MM.1S (cell line): ENCODE results near the gene CTRB2.

Experiments used
- DNase-seq: peaks from one replicate; pipeline ENCODE4 v3.0.0-alpha.2; 2015
- H2AFZ ChIP-seq: fragments of 300-600 bp; sonication (generic); 2 replicates; pipeline ENCODE4 v1.6.0; 2016; ENCODE audit warnings: antibody characterized with exemption, low read length
- H3F3A ChIP-seq: fragments of 300-600 bp; sonication (generic); 2 replicates; pipeline ENCODE4 v1.6.1; 2016; ENCODE audit warnings: mild to moderate bottlenecking, antibody characterized with exemption, low read length, moderate library complexity, mixed read lengths; ENCODE audit not compliant: insufficient read depth
- H3K27ac ChIP-seq: fragments of 300-600 bp; sonication (generic); 2 replicates; pipeline ENCODE4 v1.5.1; 2016; ENCODE audit warnings: mild to moderate bottlenecking, low read length
- H3K27me3 ChIP-seq: fragments of 300-600 bp; sonication (generic); replicated peaks from 2 replicates; pipeline ENCODE4 v1.6.0; 2016; ENCODE audit warnings: low read length; ENCODE audit not compliant: insufficient read depth
- H3K36me3 ChIP-seq: fragments of 300-600 bp; sonication (generic); replicated peaks from 2 replicates; pipeline ENCODE4 v1.6.1; 2016; ENCODE audit warnings: mild to moderate bottlenecking, low read length, mixed read lengths; ENCODE audit not compliant: insufficient read depth
- H3K4me1 ChIP-seq: fragments of 300-600 bp; sonication (generic); 2 replicates; pipeline ENCODE4 v1.6.1; 2016; ENCODE audit warnings: low read length, mixed read lengths
- H3K4me2 ChIP-seq: fragments of 300-600 bp; sonication (generic); 2 replicates; pipeline ENCODE4 v1.6.0; 2016; ENCODE audit warnings: low read depth, low read length
- H3K4me3 ChIP-seq: fragments of 300-600 bp; sonication (generic); 2 replicates; pipeline ENCODE4 v1.5.1; 2016; ENCODE audit warnings: low read length, mixed read lengths
- H3K79me2 ChIP-seq: fragments of 300-600 bp; sonication (generic); 2 replicates; pipeline ENCODE4 v1.6.1; 2016; ENCODE audit warnings: mixed run types, low read length, mixed read lengths
- H3K9ac ChIP-seq: fragments of 300-600 bp; sonication (generic); 2 replicates; pipeline ENCODE4 v1.6.1; 2016; ENCODE audit warnings: low read length, mixed read lengths
- H3K9me2 ChIP-seq: fragments of 300-600 bp; sonication (generic); replicated peaks from 2 replicates; pipeline ENCODE4 v1.6.1; 2016; ENCODE audit warnings: mild to moderate bottlenecking, low read length, mixed read lengths; ENCODE audit not compliant: insufficient read depth
- H3K9me3 ChIP-seq: fragments of 300-600 bp; sonication (generic); replicated peaks from 2 replicates; pipeline ENCODE4 v1.6.1; 2016; ENCODE audit warnings: mild to moderate bottlenecking, low read length, mixed read lengths; ENCODE audit not compliant: insufficient read depth
- H4K20me1 ChIP-seq: fragments of 300-600 bp; sonication (generic); 2 replicates; pipeline ENCODE4 v1.6.1; 2016; ENCODE audit warnings: mild to moderate bottlenecking, low read length, moderate library complexity, mixed read lengths; ENCODE audit not compliant: insufficient read depth
- EZH2 ChIP-seq: fragments of 300-600 bp; sonication (generic); optimal IDR thresholded peaks from 2 replicates; pipeline ENCODE3; 2017; ENCODE audit warnings: low read depth, mild to moderate bottlenecking, antibody characterized with exemption, low read length, mixed read lengths
- EZH2phosphoT487 ChIP-seq: fragments of 300-600 bp; sonication (generic); IDR thresholded peaks from 2 replicates; pipeline ENCODE4 v1.6.1; 2018; ENCODE audit warnings: antibody characterized with exemption, low read length
- TF ChIP-seq, protein P1 (sequence below): fragments of 300-600 bp; sonication (generic); IDR thresholded peaks from 2 replicates; pipeline ENCODE4 v1.5.1; 2016; ENCODE audit warnings: antibody characterized with exemption, low read length, mixed read lengths

Gene CTRB2

DNA sequence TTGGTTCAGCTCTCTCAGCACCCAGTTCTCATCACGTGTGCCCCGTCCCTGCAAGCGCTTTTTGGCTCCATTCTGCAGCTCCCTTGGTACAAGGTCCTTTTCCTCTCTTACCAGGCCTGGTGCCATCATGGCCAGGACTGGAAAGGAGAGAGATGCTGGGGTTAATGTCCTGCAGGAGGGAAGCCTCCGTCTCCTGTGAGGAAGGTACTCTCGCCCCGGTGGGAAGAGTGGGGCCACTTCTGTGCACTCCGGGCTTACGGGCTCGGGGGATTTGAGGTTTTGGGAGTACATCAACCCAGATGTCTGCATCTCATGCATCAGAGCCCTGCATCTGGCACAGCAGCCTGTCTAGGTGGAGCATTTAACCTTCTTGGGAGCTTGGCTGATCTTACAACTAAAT lies 10.1 kb downstream of the CTRB2 start:
- no peak overlapping the region for H2AFZ ChIP-seq
- no peak for TF ChIP-seq EZH2
- TF ChIP-seq, protein P1, sequence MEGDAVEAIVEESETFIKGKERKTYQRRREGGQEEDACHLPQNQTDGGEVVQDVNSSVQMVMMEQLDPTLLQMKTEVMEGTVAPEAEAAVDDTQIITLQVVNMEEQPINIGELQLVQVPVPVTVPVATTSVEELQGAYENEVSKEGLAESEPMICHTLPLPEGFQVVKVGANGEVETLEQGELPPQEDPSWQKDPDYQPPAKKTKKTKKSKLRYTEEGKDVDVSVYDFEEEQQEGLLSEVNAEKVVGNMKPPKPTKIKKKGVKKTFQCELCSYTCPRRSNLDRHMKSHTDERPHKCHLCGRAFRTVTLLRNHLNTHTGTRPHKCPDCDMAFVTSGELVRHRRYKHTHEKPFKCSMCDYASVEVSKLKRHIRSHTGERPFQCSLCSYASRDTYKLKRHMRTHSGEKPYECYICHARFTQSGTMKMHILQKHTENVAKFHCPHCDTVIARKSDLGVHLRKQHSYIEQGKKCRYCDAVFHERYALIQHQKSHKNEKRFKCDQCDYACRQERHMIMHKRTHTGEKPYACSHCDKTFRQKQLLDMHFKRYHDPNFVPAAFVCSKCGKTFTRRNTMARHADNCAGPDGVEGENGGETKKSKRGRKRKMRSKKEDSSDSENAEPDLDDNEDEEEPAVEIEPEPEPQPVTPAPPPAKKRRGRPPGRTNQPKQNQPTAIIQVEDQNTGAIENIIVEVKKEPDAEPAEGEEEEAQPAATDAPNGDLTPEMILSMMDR = no peak
- no peak for TF ChIP-seq EZH2phosphoT487

DNA sequence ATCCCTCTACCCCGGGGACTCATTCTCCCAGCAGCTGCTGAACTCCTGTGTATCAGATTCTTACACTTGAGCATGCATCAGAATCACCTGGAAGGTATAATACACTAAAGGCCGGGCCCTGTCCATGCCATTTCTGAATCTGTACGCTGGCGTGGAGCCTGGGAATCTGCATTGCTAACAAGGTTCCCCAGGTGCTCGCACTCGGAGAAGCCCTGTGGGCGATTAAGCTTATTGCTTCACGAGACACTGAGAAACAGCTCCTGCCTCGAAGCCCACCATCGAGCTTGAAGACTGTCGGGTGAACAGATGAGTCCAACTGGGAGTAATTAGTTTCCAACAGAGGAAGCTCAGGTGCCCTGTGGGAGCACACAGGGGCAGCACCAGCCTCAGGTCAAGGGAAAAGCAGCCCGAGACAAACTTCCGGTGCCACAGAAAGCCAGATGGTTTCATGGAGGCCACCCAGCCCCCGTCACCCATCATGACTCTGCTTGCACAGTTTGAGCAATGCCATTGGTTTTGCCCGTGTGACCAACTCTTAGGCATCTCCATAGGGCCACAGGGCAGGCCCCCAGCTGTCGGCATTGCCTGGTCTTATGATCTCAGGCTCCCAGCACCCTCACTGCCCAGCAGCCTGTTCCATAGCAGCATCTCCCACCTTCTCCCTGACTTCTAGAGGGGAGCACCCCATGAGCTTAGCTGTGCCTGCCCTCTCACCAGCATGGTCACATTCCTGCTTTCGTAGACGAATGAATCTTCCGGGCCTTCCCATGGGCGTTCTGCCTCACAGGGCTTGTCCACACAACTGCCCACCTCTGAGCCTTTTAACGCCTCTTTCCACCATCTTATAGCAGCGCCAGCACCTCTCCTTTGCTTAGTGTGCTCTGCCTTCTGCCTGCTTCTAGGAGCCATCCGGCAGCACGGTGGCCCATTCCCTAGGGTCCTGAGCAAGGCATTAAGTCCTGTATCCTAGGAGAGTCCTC lies 10.9 kb downstream of the CTRB2 start:
- no peaks in the 10 kb centered on the region for H3K27me3 ChIP-seq
- no peaks in the 10 kb centered on the region for H3K4me1 ChIP-seq
- H3K4me2 ChIP-seq = no peak overlapping the region
- no peak overlapping the region for H3K4me3 ChIP-seq
- no peaks in the 10 kb centered on the region for H3K36me3 ChIP-seq
- TF ChIP-seq, protein P1 = no peak
- TF ChIP-seq EZH2 (no peak), EZH2phosphoT487 (no peak)
- H2AFZ ChIP-seq = no peak overlapping the region
- no peak overlapping the region for H3K27ac ChIP-seq
- no peaks in the 10 kb centered on the region for H3K79me2 ChIP-seq
- H4K20me1 ChIP-seq = no peaks in the 10 kb centered on the region
- H3F3A ChIP-seq = no peaks in the 10 kb centered on the region
- DNase-seq = no peak
- no peaks in the 10 kb centered on the region for H3K9me3 ChIP-seq
- no peak overlapping the region for H3K9ac ChIP-seq
- H3K9me2 ChIP-seq = no peaks in the 10 kb centered on the region

More for the DNA sequence above, 10.1 kb downstream of the CTRB2 start:
- Histone ChIP-seq H3K27ac (no peak overlapping the region), H3K9ac (no peak overlapping the region), H3K4me1 (no peaks in the 10 kb centered on the region), H3F3A (no peaks in the 10 kb centered on the region), H3K9me3 (no peaks in the 10 kb centered on the region), H3K4me2 (no peak overlapping the region), H3K27me3 (no peaks in the 10 kb centered on the region), H3K9me2 (no peaks in the 10 kb centered on the region), H4K20me1 (no peaks in the 10 kb centered on the region), H3K4me3 (no peak overlapping the region), H3K79me2 (no peaks in the 10 kb centered on the region), H3K36me3 (no peaks in the 10 kb centered on the region)
- DNase-seq = no peak

GRCh38 chr16:75193730-75194444 lies 13.1 kb downstream of the CTRB2 start:
- H3K27ac ChIP-seq = no peak overlapping the region
- H2AFZ ChIP-seq = no peak overlapping the region
- H3K9me3 ChIP-seq = no peaks in the 10 kb centered on the region
- no peaks in the 10 kb centered on the region for H3K79me2 ChIP-seq
- TF ChIP-seq, protein P1 = no peak
- TF ChIP-seq EZH2phosphoT487 (no peak), EZH2 (no peak)
- H3K9ac ChIP-seq = no peak overlapping the region
- H3K4me3 ChIP-seq = no peak overlapping the region
- no peaks in the 10 kb centered on the region for H3K36me3 ChIP-seq
- no peak for DNase-seq
- no peaks in the 10 kb centered on the region for H3K27me3 ChIP-seq
- H3K9me2 ChIP-seq = no peaks in the 10 kb centered on the region
- no peak overlapping the region for H3K4me2 ChIP-seq
- H3F3A ChIP-seq = no peaks in the 10 kb centered on the region
- H4K20me1 ChIP-seq = no peaks in the 10 kb centered on the region
- H3K4me1 ChIP-seq = no peaks in the 10 kb centered on the region
